ENCODE measurements around the gene DCLK1.

DCLK1 gene

DNA sequence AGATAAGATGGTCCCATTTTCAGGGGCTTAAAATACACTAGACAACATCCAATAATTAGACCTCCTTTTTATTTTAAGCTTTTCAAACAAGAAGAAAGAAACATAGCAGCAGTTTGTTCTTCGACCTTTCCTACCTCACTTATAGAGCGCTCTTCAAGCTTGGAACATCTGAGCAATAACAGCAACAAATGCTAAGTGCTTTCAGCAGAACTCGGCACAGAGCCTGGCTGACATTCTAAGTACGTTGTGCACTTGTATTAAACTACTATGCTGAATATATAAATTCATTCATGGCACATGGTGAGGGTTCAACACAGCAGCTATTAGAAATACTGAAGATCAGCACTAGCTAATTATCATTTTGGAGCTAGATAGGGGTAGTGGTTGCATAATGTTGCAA, 398.6 kb downstream of the DCLK1 start:
- DNase-seq = no peak

DNA sequence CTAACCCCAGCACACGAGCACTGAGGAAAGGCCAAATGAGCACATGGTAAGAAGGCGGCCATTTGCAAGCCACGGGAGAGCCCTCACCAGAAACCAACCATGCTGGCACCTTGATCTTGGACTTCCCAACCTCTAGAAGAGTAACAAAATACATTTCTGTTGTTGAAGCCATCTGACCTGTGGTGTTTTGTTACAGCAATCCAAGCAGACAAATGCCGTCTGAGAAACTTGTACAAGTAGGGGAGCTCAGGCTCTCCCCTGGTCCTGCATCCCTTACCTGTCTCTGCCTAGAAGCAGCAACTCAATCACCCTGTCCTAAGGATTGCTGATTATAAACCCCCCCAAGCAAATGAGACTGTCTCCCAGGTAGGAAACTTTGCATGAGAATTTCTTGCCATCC, 399.7 kb downstream of the DCLK1 start:
- DNase-seq = no peak

DNA sequence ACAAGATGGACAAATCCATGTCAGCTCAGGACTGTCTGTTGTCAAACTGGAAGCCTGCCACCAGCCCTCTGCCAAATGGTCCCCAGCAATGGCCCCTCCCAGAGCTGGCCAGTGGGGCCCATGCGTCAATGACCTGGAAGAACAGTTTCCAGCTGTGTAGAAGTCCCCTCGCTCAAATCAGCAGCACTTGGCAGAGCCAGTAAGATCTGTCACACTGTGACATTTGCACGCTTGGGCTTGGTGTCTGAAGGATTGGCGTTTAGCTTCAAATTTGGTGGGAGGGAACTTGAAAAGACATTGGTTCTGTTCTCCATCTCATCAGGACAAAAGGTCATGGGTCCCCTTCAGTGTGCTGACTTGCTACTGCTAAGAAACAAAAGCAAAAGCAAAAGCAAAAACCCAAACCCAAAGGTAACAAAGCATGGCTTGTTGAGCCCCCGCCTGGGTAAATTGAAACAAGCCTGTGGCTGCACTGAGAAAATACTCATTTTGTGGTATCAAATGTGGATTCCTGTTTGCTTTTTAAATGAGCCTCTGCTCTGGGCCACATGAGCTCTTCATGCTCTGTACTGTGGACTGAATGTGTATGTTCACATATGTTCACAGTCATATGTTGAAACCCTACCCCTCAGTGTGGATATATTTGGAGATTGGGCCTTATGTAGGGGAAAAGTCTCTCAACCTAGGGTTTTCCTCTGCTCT, 401.1 kb downstream of the DCLK1 start:
- DNase-seq = no peak

DNA sequence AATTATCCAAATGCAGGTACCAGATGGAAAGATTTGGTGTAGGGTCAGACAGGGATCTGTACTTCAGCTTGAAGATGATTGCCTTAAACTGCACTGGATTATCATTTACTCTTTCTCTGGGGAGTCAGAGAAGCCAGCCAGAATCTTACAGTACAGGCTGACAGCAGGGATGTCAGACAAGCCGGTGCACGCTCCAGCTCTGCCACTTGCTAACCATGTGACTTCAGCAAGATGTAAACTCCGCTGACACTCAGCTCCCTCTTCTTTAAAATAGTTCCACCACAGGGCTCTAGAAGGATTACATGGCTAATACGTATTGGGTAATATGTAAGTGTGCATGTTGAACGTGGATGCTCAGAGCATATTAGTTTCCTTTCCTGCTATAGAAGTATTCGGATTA, 403.3 kb downstream of the DCLK1 start:
- DNase-seq = no peak

DNA sequence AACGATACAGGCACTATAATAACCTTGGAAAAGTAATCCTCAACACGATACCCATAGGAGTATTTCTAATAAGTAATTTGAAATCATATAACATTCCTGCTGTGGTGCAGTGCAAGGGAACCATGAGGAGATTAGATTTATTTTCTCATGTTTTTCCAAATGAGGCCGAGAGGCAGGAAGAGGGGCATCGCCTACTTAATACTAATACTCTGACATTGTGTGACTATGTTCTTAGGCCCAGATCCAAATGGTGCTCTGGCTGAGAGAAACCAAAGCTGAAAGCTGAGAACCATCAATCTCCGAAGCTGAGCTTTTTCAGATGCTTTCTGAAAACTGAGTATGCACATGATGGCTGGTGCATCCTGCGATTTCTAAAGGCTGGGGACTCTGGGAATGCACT, 406.7 kb downstream of the DCLK1 start:
- DNase-seq = no peak

DNA sequence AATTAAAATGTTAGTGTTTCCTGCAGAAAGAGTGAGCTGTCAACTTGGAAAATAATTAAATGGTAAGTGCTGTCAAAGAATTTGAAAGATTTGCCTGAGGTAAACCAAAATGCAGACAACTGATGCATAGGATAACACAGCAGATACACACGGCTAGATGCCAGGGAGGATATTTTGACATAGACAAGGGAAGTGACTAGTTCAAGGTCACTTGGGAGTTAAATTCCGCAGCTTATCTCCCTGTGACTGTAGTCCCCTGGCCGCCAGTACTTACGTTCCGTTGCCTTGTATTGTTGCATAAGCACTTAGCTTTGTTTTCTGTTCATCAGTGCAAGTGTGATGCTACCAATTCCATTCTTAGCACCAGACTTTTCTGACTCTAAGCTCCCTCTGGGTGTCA, 407.4 kb downstream of the DCLK1 start:
- no peak for DNase-seq

DNA sequence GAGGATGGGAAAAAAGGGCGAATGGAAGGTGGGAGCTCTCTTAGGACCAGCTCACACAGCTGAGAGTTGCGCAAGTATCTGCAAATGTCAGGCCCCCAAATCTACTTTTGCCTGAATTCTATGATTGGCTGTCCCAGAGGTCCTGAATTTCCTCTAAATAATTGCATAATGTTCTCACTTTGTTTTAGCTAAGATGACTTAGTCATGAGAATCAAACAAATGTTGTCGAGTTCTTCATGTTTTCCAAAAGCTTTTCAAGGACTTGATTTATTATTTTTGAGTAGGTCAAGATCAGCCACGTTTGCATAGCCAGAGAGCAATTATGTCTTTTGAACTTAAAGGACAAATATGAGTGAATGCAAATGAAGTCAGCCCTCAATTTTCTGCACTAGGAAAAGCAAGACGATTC, 408.1 kb downstream of the DCLK1 start:
- DNase-seq = no peak

DNA sequence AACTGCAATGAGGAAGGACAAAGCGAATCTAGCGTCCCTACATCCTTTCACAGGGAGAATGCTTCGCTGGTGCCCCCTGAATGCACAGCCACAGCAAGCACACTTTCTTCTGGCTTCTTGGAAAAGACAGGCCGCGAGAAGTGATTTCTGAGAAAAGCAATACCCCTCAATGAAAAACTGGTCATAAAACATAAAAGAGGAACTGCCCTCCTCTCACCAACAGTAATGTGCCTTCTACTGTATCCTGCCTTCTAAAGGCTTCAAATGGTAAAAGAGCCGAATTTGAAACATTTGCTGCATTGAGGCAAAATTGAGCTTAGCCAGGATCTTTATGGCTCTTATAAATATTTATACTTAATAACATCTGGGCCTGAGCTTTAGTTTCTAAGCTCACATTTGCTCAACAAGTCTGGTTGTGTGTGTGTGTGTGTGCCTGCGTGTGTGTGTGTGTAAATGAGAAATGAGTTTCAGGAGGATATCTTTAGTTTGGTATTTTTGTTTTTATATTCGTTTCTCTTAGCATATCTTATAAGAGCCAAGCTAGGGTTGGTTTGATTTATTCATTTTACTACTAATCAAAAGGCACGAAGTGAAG, 408.6 kb downstream of the DCLK1 start:
- no peak for DNase-seq

DNA sequence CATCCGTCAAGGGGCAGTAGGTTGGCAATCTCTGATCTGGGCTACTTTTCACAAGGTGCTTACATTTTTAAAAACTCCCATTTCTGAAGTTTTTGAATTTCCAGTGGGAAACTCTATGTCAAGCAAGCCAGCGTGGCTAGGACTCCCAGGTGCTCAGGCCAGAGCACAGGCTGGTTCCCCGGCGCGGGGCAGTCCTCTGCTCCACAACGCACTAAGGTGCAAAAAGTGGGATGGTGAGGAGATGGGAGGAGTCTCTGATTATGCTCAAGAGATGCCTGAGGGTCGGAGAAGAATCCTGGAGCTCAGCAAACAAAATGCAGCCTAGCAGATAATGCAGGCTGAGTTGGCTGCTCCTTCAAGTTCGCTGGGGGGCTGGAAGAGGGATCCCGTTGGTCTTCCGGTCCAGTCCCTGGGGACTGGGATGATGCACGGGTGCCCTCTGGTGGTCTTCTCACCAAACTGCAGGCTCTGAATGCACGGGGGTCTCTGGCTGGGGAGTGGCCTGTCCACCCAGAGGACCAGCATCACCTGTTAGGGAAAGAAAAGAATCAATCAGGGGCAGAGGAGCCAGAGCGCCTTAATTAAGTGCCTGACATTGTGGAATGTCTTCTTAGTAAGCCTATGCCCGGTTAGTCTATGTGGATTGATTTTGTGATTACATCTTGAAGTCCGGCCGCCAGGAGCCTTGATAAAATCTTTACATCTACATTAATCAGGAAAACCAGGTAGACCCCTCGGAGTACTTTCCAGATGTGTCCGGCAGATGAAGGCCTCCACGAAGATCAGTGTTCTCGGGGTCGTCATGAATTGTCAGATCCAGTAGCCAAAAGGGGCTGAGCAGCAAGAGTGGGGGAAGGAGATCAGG, 410.3 kb downstream of the DCLK1 start:
- peak in 1 of 5 donors; percentile 19 for DNase-seq

DNA sequence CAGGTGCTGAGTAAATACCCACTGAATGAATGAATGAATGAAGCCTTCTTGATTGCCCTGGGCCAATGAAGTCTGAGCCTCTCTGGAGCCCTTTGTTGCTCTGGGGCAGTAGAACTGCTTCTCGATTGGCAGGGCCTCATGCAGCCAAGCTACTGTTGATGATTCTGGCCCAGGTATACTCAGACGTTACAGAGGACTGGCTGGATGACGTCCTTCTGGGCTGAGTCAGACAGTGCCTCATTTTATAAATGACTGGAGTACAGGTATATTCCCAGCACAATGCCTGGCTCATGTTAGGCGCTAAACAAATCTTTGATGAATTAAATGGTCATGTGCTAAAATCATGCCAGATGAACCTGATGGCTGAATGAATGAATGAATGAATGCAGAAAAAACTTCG, 410.9 kb downstream of the DCLK1 start:
- DNase-seq = no peak

Measured in T-helper 1 cell (primary cell).